ENCODE results near the gene DNAI1.
"Not testable (repeated sequence)": the region's sequence is repeated elsewhere in the genome, so short reads cannot be mapped to it uniquely, and the experiment has no call there.

The DNAI1 gene

DNA sequence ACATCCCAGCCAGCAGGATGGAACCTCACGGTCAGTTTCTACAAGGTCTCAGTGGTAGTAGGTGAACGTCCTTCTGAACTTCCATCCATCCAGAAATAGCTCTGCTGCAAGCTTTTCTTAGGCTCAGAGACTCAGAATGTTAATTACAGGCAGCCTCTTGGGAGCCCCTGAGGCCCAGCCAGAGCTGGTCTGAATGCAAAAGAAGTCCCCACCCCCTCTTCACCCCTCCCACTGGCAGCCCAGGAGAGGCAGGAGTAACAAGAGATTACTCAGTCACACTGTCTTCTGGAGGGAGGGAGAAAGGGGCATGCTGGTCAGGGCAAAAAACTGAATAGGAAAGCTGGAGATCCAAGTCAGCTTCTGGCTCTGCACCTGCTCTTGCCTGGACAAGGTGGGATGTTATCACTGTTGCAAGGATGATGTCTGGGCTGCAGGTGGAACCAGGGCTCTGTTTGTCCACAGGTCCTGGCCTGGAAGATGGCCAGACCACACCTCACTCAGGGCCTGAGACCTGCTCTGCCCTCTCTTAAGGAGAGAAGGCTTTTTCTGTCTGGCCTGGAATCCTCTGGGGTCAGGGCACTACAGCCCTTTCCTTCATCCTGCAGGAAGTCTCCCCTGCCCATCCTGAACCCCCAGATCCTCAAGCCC is 55.1 kb downstream of the DNAI1 start:
- no peak for DNase-seq (ENCODE audit: low read depth)

DNA sequence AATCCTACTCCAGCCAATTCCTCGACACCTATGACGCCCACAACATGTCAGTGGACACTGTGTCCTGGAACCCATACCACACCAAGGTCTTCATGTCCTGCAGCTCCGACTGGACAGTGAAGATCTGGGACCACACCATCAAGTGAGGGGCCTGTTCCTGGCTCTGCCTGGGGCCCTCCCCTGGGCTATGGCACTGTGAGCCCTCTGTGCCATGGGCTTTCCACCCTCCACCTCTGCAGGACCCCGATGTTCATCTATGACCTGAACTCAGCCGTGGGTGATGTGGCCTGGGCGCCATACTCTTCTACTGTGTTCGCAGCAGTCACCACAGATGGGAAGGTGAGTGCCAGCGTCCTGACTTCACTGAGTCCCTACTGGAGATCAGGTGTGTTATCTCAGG is 55.8 kb downstream of the DNAI1 start:
- DNase-seq (ENCODE audit: low read depth): no peak

DNA sequence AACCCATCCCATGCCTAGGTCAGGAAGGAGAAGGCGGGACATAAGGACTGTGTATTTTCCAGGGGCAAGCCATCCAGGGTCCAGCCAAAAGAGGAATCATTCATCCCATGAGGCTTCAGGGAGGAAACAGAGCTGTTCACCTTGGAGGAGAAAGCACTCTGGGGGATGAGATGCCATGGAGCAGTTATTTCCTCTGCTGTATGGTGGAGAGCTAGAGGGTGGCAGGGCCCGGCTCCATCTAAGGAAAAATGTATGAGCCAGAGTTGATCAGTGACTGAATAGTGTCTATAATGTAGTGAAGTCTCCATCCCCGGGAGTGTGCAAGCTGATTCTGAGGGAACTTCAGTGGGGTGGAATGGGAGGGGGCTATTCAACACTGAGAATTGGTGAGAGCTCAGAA is 56.2 kb downstream of the DNAI1 start:
- no peak for DNase-seq (ENCODE audit: low read depth)

DNA sequence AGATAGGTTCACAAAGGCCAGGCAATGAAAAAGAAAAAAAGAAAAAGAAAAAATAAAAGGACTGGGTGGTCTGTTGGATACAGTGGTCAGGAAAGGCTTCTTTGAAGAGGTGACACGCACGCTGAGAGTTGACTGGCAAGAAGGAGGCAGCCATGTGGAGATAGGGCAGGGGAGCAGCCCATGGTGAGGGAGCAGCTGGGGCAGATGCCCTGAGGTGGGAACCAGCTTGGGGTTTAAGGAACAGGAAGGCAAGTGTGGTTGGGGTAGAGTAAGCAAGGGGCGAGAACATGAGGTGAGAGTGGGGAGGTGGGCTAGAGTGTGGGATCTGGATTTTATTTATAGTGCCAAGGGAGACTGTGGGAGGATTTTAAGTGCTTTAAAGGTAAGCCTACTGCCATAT is 57.4 kb downstream of the DNAI1 start:
- DNase-seq (ENCODE audit: low read depth): no peak

DNA sequence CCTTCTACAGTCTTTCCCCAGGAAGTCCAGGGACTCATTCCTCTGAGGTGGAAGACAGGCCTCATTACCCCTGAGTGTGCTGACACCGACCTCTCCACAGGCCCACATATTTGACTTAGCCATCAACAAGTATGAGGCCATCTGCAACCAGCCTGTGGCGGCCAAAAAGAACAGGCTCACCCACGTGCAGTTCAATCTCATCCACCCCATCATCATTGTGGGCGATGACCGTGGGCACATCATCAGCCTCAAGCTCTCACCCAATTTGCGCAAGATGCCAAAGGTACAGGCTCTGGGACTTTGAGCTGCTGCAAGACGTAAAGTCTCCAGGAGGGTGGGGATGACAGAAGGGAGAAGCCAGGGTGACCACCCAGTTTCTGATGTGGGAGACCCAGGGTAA is 58.6 kb downstream of the DNAI1 start:
- no peak for DNase-seq (ENCODE audit: low read depth)

DNA sequence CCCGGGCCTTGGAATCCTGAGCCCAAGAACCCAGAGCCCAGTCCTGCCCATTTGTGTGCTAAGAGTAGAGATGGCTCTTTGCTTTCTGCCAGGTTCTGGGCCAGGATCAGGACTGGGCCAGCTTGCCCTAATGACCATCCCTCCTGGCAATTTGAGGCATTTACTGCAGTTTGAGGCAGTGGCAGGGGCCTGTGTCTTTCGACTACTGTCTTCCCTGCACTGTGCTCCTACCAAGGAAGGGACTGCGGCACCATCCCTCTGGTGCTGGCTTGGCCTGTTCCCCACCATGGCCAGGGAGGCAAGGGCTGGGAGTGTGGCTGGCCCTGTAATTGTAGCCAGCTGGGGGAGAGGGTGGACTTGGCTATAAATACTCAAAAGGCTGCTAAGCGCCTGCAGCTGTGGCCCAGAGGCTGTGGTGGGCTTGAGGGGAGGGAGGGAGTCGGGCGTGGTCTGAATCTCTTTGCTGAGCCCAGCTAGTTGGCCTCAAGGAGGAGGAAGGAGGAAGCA is 59.6 kb downstream of the DNAI1 start:
- DNase-seq (ENCODE audit: low read depth): no peak

DNA sequence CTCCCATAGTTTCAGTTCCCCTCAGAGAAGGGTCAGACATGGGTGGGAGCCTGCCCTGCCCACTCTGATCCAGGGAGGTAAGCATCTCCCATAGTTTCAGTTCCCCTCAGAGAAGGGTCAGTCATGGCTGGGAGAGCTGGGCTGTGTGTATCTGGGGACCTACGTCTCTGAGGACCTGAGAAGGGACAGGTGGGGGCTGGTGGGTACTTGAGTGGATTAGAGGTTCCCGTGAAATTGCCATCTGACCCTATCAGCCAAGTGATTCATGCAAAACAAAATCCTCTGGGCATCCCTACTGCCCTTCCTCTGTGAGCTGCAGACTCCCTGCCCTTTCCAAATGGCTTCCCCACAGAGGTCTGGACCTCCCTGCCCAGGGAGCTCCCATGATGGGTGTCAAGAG is 60.3 kb downstream of the DNAI1 start:
- DNase-seq (ENCODE audit: low read depth): no peak

DNA sequence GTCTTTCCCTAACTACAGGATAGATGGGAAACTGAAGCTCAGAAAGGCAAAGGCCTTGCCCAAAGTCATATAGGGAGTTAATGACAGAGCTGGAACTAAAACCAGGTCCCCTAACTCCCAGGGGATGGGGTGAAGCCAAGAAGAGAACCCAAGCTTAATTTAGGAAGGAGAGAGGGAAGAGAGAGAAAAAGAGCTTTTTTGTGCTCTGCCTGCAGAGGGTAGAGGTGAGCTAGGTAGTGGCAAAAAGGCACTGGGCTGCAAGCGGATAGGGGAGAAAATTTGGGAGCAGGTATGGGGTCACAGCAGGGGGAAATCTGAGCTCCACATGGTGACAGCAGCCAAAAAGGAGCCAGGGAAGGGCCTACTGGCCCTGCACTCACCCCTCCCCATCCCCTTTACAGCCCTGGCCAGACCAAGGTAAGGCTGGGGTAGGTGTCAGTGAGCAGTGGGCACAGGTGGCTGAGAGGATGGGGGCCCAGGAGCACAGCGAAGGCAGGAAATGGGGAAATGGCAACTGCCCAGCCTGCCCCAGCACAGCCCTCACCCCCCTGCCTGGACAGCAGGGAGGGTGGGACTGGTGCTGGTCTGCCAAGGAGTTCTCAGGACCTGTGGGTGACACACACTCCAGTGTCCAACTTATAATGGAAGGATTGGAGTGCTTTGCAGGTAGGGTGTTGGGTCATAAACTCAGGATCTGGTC is 60.9 kb downstream of the DNAI1 start:
- DNase-seq (ENCODE audit: low read depth): no peak

DNA sequence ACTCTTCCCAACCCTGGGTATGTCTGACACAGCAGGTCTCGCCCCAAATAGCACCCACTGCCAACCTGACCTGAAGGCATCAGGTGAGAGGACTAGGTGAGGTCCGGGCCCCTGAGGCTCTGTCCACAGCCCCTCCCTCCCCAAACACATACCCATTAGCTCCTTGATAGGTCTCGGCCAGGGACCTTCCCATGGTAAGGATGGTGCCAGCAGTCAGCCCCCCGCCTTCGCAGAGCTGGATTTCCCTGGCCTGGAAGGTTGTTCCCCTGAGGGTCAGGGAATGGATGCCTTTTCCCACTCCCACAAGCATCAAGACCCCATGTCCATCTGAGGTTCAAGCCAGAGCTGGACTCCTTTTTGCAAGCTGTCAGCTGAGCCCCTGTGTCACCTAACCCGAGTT is 61.5 kb downstream of the DNAI1 start:
- DNase-seq (ENCODE audit: low read depth): no peak

DNA sequence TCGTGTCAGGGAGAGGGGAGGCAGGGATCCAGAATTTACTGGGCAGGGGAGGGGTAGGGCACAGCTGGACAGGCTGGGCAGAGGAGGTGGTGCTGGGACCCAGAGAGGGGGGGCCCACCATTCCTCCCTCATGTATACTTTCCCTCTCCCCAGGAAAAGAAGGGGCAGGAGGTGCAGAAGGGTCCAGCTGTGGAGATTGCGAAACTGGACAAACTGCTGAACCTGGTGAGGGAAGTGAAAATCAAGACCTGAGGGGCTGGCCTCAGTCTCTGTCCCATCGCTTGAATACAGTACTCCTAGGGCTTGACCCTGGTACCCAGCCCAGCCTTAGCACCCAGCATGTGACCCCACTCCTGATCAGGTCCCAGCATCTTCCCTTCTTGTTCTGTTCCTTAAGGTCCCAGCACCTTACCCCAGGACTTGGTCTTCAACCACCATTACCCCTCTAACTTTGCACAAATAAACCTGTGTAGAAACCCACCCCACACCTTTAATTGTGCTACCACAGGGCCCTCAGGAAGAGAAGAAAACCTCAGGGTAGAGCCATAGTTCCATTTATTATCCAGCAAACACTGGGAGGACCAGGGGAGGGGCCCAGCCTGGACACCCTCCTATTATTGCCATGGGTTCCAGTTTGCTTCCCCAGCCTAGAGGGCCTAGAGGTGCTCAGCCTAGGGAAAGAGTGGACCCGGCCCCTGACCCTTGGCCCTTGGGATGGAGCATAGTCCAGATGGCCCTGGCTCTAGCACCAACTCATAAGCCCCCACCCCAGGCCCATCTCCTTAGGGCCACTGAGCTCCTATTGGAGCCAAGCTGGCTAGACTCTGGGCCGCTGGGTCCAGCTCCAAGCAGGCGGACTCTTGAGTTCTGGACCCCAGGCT is 62.1 kb downstream of the DNAI1 start:
- DNase-seq (ENCODE audit: low read depth): no peak

DNA sequence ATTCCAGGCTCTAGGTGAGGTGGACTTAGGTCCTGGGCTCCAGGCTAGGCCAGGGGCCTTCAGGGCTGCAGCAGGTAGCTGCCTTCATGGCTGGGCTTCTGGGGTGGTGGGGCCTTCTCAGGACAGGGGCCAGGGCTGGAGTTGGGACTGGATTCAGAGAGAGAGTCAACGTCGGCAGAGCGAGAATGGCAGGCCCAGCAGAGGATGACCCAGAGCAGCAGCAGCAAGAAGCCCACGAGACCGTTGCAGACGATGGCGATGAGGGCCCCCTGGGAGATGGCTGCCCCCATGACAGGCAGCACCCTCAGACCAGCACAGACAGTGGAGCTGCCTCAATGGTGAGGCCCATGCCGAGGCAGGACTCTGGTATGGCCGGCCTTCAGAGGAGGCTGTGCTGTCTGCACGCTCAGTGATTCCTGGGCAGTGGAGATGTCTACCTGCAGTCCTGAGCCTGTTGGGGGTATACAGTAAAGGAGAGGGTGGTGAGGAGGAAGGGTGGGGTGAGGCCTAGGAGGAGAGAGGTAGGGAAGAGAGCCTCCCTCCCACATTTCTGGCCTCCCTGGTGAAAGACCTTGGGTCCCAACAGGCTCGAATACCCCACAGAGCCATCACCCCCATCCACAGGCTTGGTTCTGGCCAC is 62.9 kb downstream of the DNAI1 start:
- DNase-seq (ENCODE audit: low read depth): no peak

DNA sequence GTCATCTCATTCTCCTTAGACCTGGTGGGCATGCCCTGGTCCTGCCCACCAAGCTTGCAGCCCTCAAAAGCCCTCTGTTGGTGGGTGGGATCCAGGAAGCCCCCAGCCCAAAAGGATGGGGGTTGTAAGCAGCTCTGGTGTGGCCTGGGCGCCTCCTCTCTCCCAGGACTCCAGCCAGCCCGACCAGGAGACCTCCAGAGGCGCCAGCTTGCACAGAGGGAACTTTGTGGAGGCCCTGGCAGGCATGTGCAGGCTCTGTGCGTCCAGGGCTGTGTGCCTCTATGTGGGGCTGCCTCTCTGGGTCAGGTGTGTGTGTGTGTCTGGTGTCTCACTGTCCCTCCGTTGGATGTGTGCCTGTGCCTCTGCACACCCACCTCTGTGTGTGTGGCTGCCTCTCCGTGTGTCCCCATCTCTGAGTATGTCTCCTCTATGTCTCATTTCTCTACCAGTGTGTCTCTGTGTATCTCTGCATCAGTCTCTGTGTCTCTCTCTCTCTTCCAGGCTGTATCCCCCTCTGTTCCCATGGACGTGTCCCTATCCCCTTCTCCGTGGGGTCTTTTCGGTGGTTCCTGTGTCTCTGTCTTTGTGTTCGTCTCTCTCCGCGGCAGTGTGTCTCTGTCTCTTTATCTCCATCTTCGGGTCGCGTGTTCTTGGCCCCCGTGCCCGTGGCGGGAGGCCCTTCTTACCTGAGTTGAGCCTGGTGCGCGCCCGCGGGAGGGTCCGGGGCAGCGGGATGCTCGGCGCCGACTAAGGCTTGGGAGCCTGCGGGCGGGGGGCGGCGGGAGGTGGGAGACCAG is 63.7 kb downstream of the DNAI1 start:
- DNase-seq (ENCODE audit: low read depth): no peak

DNA sequence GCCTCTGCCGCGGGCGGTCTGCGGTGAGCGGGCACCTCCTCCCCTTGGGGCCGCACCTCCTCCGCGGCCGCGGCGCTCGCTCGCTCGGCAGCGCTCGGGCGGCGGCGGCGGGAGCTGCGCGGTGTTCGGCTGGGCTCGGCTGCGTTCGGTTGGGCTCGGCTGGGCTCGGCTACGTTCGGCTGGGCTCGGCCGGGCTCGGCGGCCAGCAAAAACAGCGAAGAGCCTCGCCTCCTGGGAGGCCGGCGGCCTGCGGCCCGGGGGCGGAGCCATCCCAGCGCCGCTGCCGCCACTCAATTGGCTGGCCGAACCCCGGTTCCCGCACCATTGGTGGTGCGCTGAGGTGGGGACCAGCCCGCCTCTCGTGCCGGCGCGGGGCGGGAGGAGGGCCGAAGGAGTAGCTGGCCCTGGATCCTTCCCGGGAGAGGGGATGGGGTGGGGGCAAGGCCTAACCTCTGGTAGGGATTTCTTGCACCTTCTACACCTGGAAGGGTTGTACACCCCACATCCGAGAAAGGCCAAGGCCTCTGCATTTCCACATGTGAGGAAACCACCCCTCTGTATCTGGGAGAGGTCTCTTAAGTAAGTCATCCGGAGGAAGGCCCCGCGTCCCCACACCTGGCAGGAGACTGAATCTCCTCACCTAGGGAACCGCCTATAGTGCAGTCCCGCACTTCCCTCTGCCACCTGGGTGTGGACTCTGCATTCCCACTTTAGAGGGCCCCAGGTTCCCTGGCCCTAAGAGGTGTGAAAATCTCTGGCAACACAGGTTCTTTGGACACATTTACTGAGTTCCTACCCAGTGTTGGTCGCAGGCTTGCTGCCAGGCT is 64.6 kb downstream of the DNAI1 start, which contains the start of gene ENHO:
Gene ENHO (minus strand): TSS at position 20 of the 827 bp plus-strand sequence. CDS start 1,295 bp downstream, outside the sequence.
- peak; percentile 84 for DNase-seq (ENCODE audit: low read depth)

DNA sequence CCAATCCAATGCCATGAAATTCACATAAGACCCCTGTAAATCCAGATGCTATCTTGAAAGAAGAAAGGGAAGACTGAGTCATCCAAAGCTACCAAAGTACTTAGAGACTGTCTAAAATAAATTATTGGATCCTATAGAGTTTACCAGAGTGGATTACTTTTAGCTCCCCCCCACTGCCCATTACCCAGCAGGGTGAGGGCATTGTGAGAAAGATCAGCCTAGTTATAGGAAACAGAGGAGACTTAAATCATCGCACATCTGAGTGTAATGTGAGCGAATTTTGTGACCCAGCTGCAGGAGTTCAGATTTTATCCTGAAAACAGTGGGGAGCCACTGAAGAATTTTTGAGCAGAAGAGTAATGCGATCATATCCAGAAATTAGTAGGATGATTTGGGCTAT is 65.7 kb downstream of the DNAI1 start:
- no peak for DNase-seq (ENCODE audit: low read depth)

DNA sequence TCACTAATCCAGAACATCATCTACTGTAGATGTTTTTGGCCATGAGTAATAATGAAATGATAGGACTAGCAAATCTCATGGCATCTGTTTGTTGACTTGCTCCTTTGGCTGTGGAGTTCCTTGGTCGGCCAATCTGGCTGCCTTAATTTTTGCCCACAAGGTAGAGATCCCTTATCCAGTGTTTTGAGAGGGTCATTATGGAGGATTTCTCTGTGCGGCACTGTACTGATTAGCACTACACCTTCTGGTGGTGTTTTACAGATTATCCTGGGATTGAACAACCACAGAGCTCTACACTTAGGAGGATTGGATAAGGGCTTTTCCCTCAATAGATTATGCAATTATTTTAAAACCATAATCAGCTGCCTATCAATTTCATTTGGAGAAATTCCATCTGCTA is 67.4 kb downstream of the DNAI1 start:
- no peak for DNase-seq (ENCODE audit: low read depth)

DNA sequence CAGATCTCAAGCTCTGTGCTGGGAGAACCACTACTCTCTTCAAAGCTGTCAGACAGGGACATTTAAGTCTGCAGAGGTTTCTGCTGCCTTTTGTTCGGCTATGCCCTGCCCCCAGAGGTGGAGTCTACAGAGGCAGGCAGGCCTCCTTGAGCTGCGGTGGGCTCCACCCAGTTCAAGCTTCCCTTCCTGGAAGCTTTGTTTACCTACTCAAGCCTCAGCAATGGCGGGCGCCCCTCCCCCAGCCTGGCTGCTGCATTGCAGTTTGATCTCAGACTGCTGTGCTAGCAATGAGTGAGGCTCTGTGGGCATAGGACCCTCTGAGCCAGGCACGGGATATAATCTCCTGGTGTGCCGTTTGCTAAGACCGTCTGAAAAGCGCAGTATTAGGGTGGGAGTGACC is 73.4 kb downstream of the DNAI1 start:
- DNase-seq (ENCODE audit: low read depth): not testable (repeated sequence)

DNA sequence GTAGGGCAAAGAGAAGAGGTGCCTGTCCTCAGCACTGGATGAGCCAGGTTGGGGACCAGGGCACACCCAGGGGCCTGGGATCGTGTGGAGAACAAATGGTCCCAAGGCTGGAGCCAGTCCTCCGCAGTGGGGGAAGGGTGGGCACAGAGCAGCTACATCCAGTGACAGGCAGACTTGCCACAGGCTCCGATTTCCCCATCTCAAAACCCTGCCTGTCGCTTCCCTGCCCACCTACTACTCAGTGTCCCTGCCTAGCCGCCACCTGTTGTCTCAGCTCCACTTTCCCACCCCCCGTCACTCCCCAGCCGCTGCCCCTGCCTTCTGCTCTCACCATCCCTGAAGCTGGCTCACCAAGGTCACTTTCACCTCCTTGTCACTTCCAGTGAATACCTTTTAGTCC is 78.1 kb downstream of the DNAI1 start:
- no peak for DNase-seq (ENCODE audit: low read depth)

DNA sequence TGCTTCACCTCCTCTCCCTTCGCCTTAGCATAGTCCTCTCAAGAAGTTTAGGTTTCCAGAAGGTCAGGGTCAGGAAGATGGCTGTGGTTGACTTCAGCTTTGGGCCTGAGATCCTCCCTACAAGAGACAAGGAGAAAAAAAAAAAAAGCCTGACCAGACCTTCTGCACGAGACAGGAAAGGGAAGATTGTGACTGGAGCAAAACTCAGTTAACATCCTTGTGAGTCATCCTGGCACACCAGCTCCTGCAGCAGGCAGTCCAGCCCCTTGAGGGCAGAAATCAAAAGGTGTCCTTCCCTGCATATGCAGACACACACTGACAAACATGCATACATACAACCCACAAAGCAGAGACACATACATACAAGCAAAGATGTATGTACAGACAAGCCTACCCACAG is 82.2 kb downstream of the DNAI1 start:
- peak; percentile 69 for DNase-seq (ENCODE audit: low read depth)

DNA sequence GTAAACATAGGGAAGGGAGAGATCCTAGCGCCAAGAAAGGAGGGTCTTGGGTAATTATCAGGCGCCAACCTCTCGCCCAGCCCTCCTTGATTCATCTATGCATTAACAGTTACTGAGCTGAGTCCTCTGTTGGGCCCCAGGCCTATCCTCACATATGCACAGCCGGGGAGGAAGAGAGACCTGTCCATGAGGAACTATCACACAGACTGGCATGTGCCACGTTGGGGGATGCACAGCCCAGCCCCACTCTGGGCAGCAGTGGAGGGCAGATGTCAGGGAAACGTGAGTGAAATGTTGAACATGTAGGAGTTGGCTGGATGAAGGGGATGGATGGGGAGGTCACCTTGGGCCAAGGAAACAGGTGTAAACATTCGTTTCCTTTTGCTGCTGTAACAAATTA is 82.9 kb downstream of the DNAI1 start:
- DNase-seq (ENCODE audit: low read depth): no peak

DNA sequence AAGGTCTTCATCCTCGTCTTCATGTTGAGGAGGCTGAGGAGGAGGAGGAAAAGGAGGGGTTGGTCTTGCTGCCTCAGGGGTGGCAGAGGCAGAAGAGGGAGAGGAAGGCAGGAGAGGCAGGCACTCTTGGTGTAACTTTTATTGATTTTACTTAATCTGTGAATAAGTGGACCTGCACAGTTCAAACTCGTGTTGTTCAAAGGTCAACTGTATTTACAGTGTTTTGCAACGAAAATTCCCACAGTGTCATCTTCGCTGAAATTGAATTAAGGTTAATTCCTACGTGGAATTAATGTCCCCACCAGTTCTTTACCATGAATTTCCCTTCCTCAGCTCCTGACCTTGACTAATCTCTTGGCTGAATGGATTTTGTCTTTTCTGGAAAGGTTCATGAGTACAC is 85.4 kb downstream of the DNAI1 start:
- DNase-seq (ENCODE audit: low read depth): no peak

DNA sequence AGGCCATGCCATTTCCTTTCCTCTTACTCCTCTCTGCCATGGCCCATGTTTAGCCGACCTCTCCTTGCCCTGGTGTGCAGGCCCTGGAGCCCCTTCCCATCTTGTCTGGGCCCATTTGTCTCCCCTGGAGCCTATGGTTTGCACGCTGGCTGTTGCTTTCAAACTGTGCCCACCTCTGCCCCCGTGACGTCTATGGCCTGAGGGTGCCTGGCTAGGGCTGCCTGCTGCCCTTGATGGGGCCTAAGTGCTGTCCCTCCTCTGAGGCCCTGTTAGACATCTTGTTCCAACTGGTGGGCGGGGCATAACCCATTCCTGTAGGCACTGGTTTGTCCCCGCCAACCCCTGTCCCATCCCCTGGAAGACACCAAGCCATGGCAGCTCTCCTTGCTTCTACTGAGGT is 86.9 kb downstream of the DNAI1 start:
- DNase-seq (ENCODE audit: low read depth): no peak
